K562 (cell line): Measurements from ENCODE around the gene H2AZ2. TPM values are rescaled to one million over a fixed set of nuclear protein-coding genes. Genes with fewer than 3 reads are reported as not detected.

ENCODE experiments used
- ESRRA ChIP-seq: fragments of 450-650 bp; IDR thresholded peaks from 2 replicates; pipeline ENCODE4 v1.6.1; 2014; ENCODE audit warnings: low read depth, mild to moderate bottlenecking, moderate library complexity, borderline replicate concordance
- RAD21 ChIP-seq, 2 experiments: fragments of 250-450 bp in 1 of 2; fragments of 450-650 bp in 1 of 2; sonication (Bioruptor Pico) in 1 of 2; formaldehyde crosslinking in 1 of 2; IDR thresholded peaks in 1 of 2; conservative IDR thresholded peaks in 1 of 2; 2 replicates each; pipeline versions ENCODE4 v1.4.0 to v1.8.0; 2020 to 2022; ENCODE audit warnings: mild to moderate bottlenecking in 2 of 2, moderate library complexity in 1 of 2
- RBFOX2 ChIP-seq: fragments of 200-400 bp; formaldehyde crosslinking; IDR thresholded peaks from 2 replicates; pipeline ENCODE4 v1.6.1; 2017; ENCODE audit warnings: low read depth, mild to moderate bottlenecking, low read length, moderate library complexity
- RCOR1 ChIP-seq, 2 experiments: IDR thresholded peaks; 2 replicates each; pipeline ENCODE4 v1.6.1; 2012; ENCODE audit warnings: low read depth in 2 of 2, low read length in 2 of 2, borderline replicate concordance in 1 of 2, improper control_type of control experiment in 1 of 2
- ZNF3 ChIP-seq: fragments of 250-450 bp; sonication (Bioruptor Pico); IDR thresholded peaks from 2 replicates; pipeline ENCODE4 v1.5.0; 2021; ENCODE audit warnings: mild to moderate bottlenecking, moderate library complexity
- polyA plus RNA-seq, 8 experiments: library from polyadenylated mRNA; depleted of rRNA in 4 of 8; stranded (reverse) in 5 of 8; unstranded in 3 of 8; fragments of >200 nt; fragmentation: Nextera tagmentation in 2 of 8; fragmentation: Illumina TruSeq in 1 of 8; extraction: Ambion mirVana in 2 of 8; extraction: Trizol in 1 of 8; gene quantifications; 2 replicates each; pipeline versions ENCODE4 v1.2.1 to v1.2.3, GENCODE V29; 2011 to 2014; ENCODE audit warnings: inconsistent platforms in 1 of 8, missing spikeins in 1 of 8
- total RNA-seq, 7 experiments: library from RNA; depleted of rRNA in 6 of 7; stranded (reverse); fragments of >200 nt in 6 of 7; fragmentation: Illumina TruSeq in 2 of 7; extraction: Trizol in 2 of 7; gene quantifications; 2 replicates each; pipeline versions ENCODE4 v1.2.1 to v1.2.3, GENCODE V29; 2011 to 2021; ENCODE audit warnings: low replicate concordance in 1 of 7
- TF ChIP-seq, protein P1 (sequence below): fragments of 250-450 bp; sonication (Bioruptor Pico); IDR thresholded peaks from 2 replicates; pipeline ENCODE4 v1.5.0; 2021
- TF ChIP-seq, protein P2 (sequence below): fragments of 450-650 bp; IDR thresholded peaks from 2 replicates; pipeline ENCODE4 v1.6.1; 2016; ENCODE audit warnings: borderline replicate concordance
- TF ChIP-seq, protein P3 (sequence below), 2 experiments: fragments of 450-650 bp; IDR thresholded peaks; 2 replicates each; pipeline ENCODE4 v1.6.1; 2018; ENCODE audit warnings: mild to moderate bottlenecking in 2 of 2, low read depth in 1 of 2; ENCODE audit not compliant: partially characterized antibody in 2 of 2
- TF ChIP-seq, protein P4 (sequence below): sonication (generic); formaldehyde crosslinking; IDR thresholded peaks from 2 replicates; pipeline ENCODE4 v1.8.1; 2023; ENCODE audit warnings: mild to moderate bottlenecking, missing genetic modification reagents
- TF ChIP-seq, protein P5 (sequence below), 2 experiments: fragments of 450-650 bp in 1 of 2; IDR thresholded peaks; 2 replicates each; pipeline ENCODE4 v1.6.1; 2011 to 2017; ENCODE audit warnings: low read depth in 2 of 2, antibody characterized with exemption in 1 of 2, borderline replicate concordance in 1 of 2, low read length in 1 of 2, mild to moderate bottlenecking in 1 of 2, mixed read lengths in 1 of 2; ENCODE audit not compliant: control insufficient read depth in 1 of 2
- TF ChIP-seq, protein P6 (sequence below): fragments of 450-650 bp; conservative IDR thresholded peaks from 2 replicates; pipeline ENCODE4 v1.6.1; 2016; ENCODE audit warnings: missing genetic modification characterization, low read depth, mild to moderate bottlenecking, control low read depth, missing compliant biosample characterization

Gene H2AZ2
- total and polyA plus RNA-seq, 9 of the 15 experiments (the other 6 are each of a cell fraction or from before 2014, with no cell fraction given) = 105 to 382 (median 286) TPM

DNA sequence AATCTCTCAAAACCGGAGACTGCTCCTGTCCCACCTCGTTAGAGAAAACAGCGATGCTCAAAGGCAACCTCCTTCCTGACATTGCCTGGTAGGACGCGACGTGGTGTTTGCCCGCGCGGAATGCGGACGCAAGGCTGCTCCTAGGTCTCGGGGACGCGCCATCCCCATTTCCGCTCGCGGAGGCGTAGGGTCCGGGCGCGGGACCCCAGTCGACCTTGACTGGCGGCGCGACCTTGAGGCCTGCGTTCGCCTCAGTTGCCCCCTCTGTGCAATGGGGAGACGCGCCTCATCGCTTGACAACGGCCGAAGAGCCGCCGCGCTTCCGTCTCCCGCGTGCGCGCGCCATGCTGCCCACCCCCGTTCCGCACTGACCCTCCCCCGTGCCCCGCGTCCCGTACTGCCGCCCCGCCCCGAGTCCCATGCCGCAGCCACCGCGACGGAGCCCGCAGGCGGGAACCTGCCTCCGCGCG, 51.8 kb downstream of the H2AZ2 start (continued):
- TF ChIP-seq, protein P1, sequence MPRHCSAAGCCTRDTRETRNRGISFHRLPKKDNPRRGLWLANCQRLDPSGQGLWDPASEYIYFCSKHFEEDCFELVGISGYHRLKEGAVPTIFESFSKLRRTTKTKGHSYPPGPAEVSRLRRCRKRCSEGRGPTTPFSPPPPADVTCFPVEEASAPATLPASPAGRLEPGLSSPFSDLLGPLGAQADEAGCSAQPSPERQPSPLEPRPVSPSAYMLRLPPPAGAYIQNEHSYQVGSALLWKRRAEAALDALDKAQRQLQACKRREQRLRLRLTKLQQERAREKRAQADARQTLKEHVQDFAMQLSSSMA (CRISPR knock-in tag) = no peak
- TF ChIP-seq, protein P2, sequence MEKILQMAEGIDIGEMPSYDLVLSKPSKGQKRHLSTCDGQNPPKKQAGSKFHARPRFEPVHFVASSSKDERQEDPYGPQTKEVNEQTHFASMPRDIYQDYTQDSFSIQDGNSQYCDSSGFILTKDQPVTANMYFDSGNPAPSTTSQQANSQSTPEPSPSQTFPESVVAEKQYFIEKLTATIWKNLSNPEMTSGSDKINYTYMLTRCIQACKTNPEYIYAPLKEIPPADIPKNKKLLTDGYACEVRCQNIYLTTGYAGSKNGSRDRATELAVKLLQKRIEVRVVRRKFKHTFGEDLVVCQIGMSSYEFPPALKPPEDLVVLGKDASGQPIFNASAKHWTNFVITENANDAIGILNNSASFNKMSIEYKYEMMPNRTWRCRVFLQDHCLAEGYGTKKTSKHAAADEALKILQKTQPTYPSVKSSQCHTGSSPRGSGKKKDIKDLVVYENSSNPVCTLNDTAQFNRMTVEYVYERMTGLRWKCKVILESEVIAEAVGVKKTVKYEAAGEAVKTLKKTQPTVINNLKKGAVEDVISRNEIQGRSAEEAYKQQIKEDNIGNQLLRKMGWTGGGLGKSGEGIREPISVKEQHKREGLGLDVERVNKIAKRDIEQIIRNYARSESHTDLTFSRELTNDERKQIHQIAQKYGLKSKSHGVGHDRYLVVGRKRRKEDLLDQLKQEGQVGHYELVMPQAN = 0 out of 2 replicates have a peak, but pooled peaks have one; percentile 22
- peak; percentile 62 to 90; a peak in 3 of 4 replicates for TF ChIP-seq RCOR1 (IDR thresholded peaks at IDR 0.05; ENCODE audit: borderline replicate concordance in 1 of 2, low read depth in 2 of 2, low read length in 2 of 2)
- TF ChIP-seq, protein P3, sequence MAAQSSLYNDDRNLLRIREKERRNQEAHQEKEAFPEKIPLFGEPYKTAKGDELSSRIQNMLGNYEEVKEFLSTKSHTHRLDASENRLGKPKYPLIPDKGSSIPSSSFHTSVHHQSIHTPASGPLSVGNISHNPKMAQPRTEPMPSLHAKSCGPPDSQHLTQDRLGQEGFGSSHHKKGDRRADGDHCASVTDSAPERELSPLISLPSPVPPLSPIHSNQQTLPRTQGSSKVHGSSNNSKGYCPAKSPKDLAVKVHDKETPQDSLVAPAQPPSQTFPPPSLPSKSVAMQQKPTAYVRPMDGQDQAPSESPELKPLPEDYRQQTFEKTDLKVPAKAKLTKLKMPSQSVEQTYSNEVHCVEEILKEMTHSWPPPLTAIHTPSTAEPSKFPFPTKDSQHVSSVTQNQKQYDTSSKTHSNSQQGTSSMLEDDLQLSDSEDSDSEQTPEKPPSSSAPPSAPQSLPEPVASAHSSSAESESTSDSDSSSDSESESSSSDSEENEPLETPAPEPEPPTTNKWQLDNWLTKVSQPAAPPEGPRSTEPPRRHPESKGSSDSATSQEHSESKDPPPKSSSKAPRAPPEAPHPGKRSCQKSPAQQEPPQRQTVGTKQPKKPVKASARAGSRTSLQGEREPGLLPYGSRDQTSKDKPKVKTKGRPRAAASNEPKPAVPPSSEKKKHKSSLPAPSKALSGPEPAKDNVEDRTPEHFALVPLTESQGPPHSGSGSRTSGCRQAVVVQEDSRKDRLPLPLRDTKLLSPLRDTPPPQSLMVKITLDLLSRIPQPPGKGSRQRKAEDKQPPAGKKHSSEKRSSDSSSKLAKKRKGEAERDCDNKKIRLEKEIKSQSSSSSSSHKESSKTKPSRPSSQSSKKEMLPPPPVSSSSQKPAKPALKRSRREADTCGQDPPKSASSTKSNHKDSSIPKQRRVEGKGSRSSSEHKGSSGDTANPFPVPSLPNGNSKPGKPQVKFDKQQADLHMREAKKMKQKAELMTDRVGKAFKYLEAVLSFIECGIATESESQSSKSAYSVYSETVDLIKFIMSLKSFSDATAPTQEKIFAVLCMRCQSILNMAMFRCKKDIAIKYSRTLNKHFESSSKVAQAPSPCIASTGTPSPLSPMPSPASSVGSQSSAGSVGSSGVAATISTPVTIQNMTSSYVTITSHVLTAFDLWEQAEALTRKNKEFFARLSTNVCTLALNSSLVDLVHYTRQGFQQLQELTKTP (IDR thresholded peaks at IDR 0.05; ENCODE audit: low read depth in 1 of 2, partially characterized antibody in 2 of 2) = no peak
- TF ChIP-seq, protein P4, sequence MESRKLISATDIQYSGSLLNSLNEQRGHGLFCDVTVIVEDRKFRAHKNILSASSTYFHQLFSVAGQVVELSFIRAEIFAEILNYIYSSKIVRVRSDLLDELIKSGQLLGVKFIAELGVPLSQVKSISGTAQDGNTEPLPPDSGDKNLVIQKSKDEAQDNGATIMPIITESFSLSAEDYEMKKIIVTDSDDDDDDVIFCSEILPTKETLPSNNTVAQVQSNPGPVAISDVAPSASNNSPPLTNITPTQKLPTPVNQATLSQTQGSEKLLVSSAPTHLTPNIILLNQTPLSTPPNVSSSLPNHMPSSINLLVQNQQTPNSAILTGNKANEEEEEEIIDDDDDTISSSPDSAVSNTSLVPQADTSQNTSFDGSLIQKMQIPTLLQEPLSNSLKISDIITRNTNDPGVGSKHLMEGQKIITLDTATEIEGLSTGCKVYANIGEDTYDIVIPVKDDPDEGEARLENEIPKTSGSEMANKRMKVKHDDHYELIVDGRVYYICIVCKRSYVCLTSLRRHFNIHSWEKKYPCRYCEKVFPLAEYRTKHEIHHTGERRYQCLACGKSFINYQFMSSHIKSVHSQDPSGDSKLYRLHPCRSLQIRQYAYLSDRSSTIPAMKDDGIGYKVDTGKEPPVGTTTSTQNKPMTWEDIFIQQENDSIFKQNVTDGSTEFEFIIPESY (CRISPR knock-in tag) = peak; percentile 95
- TF ChIP-seq RBFOX2 = no peak
- no peak for TF ChIP-seq ZNF3 (CRISPR knock-in tag)
- TF ChIP-seq, protein P5, sequence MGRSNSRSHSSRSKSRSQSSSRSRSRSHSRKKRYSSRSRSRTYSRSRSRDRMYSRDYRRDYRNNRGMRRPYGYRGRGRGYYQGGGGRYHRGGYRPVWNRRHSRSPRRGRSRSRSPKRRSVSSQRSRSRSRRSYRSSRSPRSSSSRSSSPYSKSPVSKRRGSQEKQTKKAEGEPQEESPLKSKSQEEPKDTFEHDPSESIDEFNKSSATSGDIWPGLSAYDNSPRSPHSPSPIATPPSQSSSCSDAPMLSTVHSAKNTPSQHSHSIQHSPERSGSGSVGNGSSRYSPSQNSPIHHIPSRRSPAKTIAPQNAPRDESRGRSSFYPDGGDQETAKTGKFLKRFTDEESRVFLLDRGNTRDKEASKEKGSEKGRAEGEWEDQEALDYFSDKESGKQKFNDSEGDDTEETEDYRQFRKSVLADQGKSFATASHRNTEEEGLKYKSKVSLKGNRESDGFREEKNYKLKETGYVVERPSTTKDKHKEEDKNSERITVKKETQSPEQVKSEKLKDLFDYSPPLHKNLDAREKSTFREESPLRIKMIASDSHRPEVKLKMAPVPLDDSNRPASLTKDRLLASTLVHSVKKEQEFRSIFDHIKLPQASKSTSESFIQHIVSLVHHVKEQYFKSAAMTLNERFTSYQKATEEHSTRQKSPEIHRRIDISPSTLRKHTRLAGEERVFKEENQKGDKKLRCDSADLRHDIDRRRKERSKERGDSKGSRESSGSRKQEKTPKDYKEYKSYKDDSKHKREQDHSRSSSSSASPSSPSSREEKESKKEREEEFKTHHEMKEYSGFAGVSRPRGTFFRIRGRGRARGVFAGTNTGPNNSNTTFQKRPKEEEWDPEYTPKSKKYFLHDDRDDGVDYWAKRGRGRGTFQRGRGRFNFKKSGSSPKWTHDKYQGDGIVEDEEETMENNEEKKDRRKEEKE (IDR thresholded peaks at IDR 0.05; ENCODE audit: borderline replicate concordance in 1 of 2, control insufficient read depth in 1 of 2, low read depth in 2 of 2, low read length in 1 of 2) = no peak
- TF ChIP-seq, protein P6, sequence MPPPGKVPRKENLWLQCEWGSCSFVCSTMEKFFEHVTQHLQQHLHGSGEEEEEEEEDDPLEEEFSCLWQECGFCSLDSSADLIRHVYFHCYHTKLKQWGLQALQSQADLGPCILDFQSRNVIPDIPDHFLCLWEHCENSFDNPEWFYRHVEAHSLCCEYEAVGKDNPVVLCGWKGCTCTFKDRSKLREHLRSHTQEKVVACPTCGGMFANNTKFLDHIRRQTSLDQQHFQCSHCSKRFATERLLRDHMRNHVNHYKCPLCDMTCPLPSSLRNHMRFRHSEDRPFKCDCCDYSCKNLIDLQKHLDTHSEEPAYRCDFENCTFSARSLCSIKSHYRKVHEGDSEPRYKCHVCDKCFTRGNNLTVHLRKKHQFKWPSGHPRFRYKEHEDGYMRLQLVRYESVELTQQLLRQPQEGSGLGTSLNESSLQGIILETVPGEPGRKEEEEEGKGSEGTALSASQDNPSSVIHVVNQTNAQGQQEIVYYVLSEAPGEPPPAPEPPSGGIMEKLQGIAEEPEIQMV (tag) = no peak
- TF ChIP-seq ESRRA = peak; percentile 100
- TF ChIP-seq RAD21 (CRISPR knock-in tag; conservative IDR thresholded peaks at IDR 0.05 in 1 of 2, IDR thresholded peaks at IDR 0.05 in 1 of 2) = no peak
